SU-DHL-6 (cell line): ENCODE results near the gene CDC25B.

Source experiments
- CTCF ChIP-seq: fragments of 200-600 bp; sonication (generic); IDR thresholded peaks from one replicate; pipeline ENCODE4 v1.5.1; 2017; ENCODE audit warnings: antibody characterized with exemption, mild to moderate bottlenecking, low read length, moderate library complexity; ENCODE audit not compliant: insufficient read depth, poor library complexity, severe bottlenecking
- EZH2phosphoT487 ChIP-seq: fragments of 200-600 bp; sonication (generic), shearing (Covaris generic); conservative IDR thresholded peaks from 2 replicates; pipeline ENCODE4 v1.6.1; 2018; ENCODE audit warnings: mild to moderate bottlenecking, antibody characterized with exemption, low read length, moderate library complexity, mixed read lengths

GRCh38 chr20:3771552-3772058 lies 24.5 kb upstream of the CDC25B start:
- TF ChIP-seq CTCF (no peak), EZH2phosphoT487 (no peak)
